Ovary (tissue), 3 donors: Measurements from ENCODE around the gene HOXA1.

Experiments
- EP300 ChIP-seq: sonication (generic); formaldehyde crosslinking; IDR thresholded peaks from one replicate; pipeline ENCODE4 v1.6.1; 2017; ENCODE audit warnings: antibody characterized with exemption
- POLR2A ChIP-seq: fragments of 450-650 bp; IDR thresholded peaks from one replicate; pipeline ENCODE4 v1.6.1; 2017; ENCODE audit warnings: antibody characterized with exemption, mild to moderate bottlenecking, moderate library complexity
- TF ChIP-seq, protein P1 (sequence below), 3 donors: fragments of 450-650 bp in 2 of 3; fragments of 200-600 bp in 1 of 3; IDR thresholded peaks; one replicate each; pipeline versions ENCODE4 v1.5.1 to v1.8.0; 2016 to 2022; ENCODE audit warnings: antibody characterized with exemption in 3 of 3, mild to moderate bottlenecking in 1 of 3
- donor health status: DM: no; HTN: no; CAD: no.

DNA sequence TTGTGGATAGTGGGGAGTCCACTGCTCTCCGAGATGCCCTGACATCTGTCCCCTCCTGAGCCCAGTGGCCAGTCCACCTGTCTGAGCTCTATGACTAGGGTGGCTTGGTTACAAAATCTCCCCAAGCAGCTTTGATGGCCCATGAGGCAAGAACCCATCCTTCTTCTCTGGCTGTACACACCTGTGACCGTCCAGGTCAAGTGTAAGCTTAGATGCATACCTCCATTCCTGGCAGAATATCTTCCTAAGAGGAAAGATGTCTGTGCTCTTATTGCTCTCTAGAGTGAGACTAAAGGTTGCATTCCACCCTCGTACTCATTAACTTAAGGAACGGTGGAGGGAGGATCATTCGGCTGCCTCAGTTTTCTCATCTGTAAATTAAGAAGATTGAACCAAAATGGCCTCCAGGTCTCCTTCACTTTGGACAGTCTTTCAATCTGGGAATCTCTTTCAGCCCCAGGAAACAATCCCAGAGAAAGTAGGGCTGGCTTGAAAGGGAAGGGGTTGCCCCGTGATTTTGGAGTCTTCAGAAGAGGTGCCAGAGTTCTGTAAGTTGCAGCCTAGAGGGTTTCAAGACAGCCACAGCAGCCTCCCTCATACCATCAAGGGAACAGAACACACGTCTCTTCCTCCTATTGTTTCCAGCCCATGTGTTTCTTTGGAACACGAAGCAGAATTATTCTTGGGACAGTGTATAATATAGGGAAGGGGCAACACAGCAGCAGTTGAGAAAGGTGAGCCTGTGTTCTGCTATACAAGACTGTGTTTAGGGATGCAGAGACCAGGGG, 29.3 kb upstream of the HOXA1 start:
- TF ChIP-seq, protein P1, sequence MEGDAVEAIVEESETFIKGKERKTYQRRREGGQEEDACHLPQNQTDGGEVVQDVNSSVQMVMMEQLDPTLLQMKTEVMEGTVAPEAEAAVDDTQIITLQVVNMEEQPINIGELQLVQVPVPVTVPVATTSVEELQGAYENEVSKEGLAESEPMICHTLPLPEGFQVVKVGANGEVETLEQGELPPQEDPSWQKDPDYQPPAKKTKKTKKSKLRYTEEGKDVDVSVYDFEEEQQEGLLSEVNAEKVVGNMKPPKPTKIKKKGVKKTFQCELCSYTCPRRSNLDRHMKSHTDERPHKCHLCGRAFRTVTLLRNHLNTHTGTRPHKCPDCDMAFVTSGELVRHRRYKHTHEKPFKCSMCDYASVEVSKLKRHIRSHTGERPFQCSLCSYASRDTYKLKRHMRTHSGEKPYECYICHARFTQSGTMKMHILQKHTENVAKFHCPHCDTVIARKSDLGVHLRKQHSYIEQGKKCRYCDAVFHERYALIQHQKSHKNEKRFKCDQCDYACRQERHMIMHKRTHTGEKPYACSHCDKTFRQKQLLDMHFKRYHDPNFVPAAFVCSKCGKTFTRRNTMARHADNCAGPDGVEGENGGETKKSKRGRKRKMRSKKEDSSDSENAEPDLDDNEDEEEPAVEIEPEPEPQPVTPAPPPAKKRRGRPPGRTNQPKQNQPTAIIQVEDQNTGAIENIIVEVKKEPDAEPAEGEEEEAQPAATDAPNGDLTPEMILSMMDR (IDR thresholded peaks at IDR 0.05) = no peak
- TF ChIP-seq POLR2A (no peak), EP300 (no peak)
